CMK (cell line): ENCODE data around the gene JMJD6.
A peak's percentile ranks its signal among the peaks of the same experiment; 100 is the strongest.
"Not testable (repeated sequence)": the region's sequence is repeated elsewhere in the genome, so short reads cannot be mapped to it uniquely, and the experiment has no call there.

Source experiments
- DNase-seq: peaks from one replicate; pipeline ENCODE4 v3.0.0-alpha.2; 2010; ENCODE audit warnings: low read depth

JMJD6 gene

GRCh38 chr17:76736349-76737081 is 10.1 kb upstream of the JMJD6 start:
- DNase-seq, result no peak

DNA sequence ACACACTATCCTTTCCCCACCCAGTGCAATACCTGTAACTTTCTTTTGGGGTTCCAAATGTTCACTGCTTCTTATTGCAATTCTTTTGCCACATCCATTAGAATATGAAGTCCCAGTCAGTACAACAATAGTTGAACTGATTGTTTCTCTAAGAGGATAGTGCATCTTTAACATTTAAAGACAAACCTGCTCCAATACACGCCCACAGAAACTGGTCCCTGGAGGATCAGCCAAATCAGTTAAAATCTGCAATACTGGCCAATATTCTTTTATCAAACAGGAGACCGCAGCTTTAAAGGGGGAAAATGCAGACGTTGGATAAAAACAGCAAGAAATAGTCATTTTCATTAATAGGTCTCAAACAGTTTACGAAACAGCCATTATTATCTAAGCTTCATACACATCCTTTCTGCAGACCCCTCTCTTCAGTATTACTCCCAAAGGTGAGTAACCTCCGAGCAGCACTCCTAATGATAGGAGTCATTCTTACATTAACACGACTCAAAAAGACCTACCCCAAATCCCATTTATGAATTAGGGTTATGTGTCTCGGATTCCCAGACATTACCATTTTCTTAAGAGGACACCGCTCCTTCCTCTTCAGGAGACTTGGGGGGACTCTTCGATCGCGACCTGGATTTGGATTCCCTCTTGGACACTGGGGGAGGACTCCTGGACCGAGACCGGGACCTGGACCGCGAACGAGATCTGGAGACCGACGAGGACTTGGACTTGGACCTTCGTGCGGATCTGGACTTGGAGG is 9.4 kb upstream of the JMJD6 start:
- DNase-seq, result no peak

DNA sequence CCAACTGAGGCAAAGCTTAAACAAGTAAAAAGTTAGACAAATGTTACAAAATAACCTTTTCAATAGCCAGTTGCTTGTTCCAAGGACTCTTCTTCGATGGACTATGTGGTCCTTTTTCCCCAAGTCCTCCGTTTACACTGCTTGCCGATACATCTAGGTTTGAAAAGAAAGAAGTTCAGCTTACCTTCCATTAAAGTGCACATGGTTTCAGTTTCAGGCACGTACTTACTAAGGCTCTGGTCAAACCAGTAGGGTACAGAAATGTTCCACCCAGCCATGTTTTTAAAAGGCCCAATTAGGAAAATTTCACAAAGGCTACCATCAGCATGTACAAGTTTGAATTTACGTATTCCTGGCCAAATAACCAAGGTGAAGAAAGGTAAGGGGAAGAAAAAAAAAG is 8.6 kb upstream of the JMJD6 start:
- no peak for DNase-seq

GRCh38 chr17:76734080-76734840 is 7.9 kb upstream of the JMJD6 start:
- DNase-seq, result no peak

DNA sequence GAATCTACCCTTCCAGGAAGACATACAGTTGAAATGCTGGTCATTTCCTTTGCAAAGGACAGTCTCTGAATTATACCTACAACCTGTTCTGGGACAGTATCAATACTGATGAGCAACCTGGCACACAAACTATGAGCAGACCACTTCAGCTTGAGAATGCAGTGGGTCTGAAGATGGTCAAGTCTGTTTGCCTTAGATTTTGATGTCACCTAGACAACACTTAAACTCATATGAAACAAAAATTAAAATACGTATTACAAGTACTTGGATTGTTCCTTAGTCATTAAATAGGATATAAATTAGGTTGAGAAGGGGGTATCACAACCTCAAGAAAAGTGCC is 7.2 kb upstream of the JMJD6 start:
- no peak for DNase-seq

- DNase-seq, result no peak
These were observed 6.6 kb upstream of the JMJD6 start for GRCh38 chr17:76732734-76733617.

DNA sequence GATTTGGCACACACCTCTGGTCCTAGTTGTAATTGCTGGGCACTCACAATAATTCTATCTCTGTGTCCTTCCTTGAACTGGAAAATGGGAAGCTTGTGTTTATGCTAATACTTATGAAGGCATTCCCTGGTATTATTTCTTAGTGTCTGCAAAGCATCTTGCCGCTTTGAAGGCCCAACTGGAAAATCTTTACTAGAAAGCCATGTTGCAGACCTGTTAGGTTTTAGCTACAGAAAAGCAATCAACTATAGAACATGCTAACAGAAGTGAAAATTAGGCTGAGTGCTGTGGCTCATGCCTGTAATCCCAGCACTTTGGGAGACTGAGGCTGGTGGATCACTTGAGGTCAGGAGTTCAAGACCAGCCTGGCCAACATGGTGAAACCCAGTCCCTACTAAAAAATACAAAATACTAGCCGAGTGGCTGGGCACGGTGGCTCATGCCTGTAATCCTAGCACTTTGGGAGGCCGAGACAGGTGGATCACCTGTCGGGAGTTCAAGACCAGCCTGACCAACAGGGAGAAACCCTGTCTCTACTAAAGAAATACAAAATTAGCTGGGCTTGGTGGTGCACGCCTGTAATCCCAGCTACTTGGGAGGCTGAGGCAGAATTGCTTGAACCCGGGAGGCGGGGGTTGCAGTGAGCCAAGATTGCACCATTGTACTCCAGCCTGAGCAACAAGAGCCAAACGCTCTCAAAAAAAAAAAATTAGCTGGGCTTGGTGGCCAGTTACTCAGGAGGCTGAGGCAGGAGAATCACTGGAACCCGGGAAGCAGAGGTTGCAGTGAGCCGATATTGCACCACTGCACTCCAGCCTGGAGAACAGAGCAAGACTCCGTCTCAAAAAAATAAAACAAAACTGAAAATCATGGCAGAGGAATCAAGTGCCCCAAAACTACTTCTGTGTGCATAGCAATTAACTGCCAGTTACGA is 5.7 kb upstream of the JMJD6 start:
- not testable (repeated sequence) for DNase-seq

DNA sequence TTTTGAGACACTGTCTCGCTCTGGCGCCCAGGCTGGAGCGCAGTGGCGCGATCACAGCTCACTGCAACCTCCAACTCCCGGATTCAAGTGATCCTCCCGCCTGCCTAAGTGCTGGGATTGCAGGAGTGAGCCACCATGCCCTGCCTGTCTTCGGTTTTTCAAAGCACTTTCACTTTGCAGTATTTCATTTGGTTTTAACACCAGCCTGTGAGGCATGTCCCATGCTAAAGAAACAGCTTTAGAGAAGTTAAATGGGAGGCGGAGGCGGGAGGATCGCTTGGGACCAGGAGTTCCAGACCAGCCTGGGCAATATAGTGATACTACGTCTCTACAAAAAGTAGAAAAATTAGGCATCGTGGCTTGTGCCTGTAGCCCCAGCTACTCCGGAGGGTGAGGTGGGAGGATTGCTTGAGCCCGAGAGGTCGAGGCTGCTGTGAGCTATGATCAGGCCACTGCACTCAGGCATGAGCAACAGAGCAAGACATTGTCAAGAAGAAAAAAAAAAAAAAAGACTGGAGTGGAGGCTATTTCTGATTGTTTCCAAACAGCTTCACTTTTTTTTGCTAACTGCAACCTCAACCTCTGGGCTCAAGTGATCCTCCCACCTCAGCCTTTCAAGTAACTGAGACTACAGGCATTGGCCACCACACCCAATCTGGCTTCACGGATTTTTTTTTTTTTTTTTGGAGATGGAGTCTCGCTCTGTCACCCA is 1.5 kb upstream of the JMJD6 start:
- DNase-seq, result no peak

DNA sequence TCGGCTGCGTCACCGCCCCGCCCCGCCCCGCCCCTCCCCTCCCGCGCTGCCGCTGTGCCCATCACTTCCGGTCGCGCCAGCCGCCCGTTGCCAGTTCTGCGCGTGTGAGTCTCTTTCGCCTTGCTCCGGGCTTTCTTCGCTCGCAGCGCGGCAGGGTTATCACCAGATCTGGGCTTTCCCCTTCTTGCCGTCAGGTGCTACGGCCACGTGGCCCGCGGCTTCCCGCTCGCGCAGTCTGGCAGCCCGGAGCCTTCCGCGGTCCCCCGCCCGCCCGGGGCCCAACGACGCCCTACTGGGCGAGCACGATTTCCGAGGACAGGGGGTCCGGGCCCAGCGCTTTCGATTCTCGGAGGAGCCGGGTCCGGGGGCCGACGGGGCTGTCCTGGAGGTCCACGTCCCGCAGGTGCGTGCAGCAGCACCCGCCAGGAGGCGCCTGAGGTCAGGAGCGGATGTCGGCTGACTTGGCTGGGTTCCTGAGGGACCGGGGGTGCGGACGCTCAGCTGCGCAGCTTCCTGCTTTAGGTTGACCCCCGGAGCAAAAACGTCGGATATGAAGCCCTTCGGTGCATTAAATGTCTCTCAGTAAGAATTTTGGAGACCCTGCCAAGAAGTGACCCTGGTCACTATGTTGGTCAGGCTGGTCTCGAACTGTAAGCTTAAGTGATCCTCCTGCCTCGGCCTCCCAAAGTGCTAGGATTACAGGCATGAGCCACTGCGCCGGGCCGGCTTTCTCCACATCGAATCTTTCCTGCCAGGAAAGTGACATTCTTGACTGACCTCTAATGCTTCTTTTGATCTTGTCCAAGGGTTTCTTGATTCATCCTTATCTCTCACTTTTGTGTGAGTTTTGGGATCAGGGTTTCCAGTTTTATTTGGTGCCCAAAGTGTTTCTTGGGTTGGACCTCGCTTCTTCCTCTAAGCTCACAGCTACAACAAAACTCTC is 641 bp upstream of the JMJD6 start, which contains the start of gene METTL23:
Gene METTL23, plus strand, starts transcription at position 64 of the 943 bp plus-strand sequence. CDS start 2,872 bp downstream, outside the sequence.
- DNase-seq, result no peak

DNA sequence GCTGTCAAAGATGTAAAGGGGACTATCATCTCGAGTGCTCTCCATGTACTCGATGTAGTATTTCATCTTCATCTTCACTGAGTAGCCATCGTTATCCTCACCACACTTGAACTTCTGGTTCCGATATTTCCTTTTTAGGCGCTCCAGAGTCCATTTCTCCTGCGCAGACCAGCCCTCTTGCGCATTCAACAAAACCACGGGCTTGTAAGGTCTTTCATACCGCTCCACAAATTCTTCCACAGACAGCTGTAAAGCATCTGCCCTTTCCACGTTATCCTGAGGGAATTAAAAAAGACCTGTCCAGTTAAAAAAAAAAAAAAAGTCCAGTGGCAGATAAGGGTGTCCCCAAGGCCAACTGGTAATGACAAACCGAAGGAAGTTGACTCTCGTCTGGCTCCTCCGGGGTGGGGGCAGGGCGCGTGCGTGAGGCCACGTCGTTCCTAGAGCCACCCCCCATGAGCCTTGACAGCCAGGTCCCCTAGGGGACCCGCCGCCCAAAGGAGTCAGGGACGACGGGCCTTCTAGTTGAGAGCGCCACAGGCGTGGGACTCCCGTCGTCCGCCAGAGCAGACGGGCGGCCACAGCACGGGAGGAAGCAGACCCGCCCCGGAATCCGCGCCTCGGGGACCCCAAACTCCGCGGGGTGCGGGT is 701 bp downstream of the JMJD6 start:
- DNase-seq, result peak; percentile 54

DNA sequence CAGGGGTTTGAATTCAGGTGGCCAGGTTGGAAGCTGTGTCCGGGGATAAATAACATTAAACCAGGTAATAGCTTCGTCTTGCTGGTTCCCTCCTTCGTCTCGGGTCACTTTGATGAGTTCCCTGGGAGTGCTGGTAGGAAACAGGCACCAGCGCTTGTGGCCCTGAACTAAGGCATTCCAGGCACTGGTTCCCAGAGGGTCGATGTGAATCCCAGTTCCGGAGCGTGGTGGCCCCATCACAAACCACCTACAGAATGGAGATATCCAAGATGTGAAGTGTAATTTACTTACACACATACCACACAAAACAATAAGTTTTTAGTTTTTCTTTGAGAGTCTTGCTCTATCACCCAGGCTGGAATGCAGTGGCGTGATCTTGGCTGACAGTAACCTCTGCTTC is 2.6 kb downstream of the JMJD6 start:
- no peak for DNase-seq

DNA sequence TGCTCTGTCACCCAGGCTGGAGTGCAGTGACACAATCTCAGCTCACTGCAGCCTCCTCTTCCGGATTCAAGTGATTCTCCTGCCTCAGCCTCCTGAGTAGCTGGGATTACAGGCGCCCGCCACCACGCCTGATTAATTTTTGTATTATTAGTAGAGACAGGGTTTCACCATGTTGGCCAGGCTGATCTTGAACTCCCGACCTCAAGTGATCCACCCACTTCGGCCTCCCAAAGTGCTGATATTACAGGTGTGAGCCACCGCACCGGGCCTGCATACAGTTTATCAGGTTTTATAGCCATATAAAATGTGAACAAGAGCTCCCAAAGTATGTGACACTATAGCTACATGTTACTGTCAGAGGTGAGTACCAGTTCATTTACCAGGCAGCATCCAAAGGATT is 3.4 kb downstream of the JMJD6 start:
- DNase-seq, result not testable (repeated sequence)

- no peak for DNase-seq
These were observed 4.1 kb downstream of the JMJD6 start for GRCh38 chr17:76722279-76722678.

DNA sequence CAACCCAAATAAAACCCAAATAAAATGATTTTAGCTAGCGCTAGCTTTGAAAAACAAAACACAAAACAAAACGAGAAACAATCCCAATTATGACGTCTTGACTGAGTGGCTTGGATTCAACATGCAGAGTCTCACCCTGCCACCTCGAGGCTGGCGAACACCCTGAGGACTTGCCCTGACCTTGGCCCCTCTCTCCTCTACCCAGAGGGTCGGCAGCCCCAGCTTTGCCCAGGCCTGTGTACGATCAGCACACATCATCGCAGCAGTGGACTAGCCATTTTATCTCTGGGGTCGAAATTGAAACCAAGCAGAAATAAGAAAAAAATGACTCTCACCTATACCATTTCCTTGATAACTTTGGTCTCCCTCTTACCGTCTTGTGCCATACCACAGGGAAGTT is 4.9 kb downstream of the JMJD6 start:
- DNase-seq, result no peak

- DNase-seq, result no peak
These were observed 5.5 kb downstream of the JMJD6 start for GRCh38 chr17:76720941-76721340.

DNA sequence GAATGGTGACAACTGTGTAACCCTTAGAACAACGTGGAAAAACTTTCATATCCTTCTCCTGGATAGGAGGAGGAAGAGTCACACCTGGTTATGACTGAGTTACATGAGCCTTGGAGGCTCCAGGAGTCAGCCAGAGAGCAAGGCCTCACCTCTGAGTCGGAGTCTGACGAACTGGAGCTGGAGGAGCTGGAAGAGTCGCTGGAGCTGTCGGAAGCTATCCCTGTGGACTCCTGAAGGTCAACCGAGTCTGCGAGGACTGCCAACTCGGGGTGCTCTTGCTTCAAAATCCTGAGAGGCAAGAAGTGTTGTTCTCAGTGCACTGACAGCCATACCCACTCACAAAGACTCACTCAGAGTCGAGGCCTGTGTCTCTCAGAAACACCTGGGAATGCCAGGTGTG is 6.2 kb downstream of the JMJD6 start:
- no peak for DNase-seq

GRCh38 chr17:76718516-76718915 is 7.9 kb downstream of the JMJD6 start:
- no peak for DNase-seq

DNA sequence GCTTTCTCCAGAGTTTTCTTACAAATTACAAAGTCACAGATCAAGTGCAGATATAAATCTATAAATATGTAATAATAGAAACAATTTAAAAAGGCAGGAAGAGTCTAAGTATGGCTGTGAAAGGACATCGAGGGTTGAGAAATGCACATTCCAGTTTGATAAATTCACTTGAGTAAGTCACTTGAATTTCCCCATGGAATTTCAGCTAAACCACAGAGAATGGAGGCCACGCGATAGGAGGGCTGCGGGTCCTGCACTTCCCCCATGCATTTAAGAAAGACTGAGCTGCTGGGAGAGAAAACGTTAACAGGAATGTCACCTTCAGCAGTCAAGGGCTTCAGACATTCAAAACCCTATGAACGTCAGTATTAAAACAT is 9.6 kb downstream of the JMJD6 start:
- no peak for DNase-seq
